ENCODE results near the gene UBE2E3. TPM values are rescaled to one million over a fixed set of nuclear protein-coding genes. Genes with fewer than 3 reads are reported as not detected.

UBE2E3 gene
- total and polyA plus RNA-seq, 4 donors: 21.3 to 51.5 (median 32.0) TPM

GRCh38 chr2:181103659-181104058 is 123.3 kb downstream of the UBE2E3 start:
- H3K4me1 ChIP-seq (ENCODE audit: control insufficient read depth in 4 of 4, insufficient read depth in 4 of 4, low read length in 3 of 4): no peaks in the 10 kb centered on the region
- H3K36me3 ChIP-seq (ENCODE audit: control insufficient read depth in 4 of 4, insufficient read depth in 3 of 4, low read depth in 1 of 4, low read length in 3 of 4): no peaks in the 10 kb centered on the region
- TF ChIP-seq ZBTB33 (IDR thresholded peaks at IDR 0.05): no peak
- TF ChIP-seq FOXA2 (IDR thresholded peaks at IDR 0.05): no peak
- no peak for TF ChIP-seq JUND (IDR thresholded peaks at IDR 0.05)
- TF ChIP-seq MAX (IDR thresholded peaks at IDR 0.05): no peak
- no peak for TF ChIP-seq NR2F2 (IDR thresholded peaks at IDR 0.05)
- TF ChIP-seq HNF4G (IDR thresholded peaks at IDR 0.05): no peak
- TF ChIP-seq EGR1 (IDR thresholded peaks at IDR 0.05; ENCODE audit: low read depth in 2 of 2): no peak
- TF ChIP-seq REST (IDR thresholded peaks at IDR 0.05): no peak
- no peak for TF ChIP-seq CTCF (IDR thresholded peaks at IDR 0.05; ENCODE audit: low read depth, low read length, missing input control)
- no peak for TF ChIP-seq FOXA1 (IDR thresholded peaks at IDR 0.05)
- no peak for TF ChIP-seq RAD21 (IDR thresholded peaks at IDR 0.05)
- no peak for DNase-seq (ENCODE audit: low spot score)
- peaks cover 0 to 4% (median 0%) of the 10 kb centered on the region in 4 donors for H3K27me3 ChIP-seq (ENCODE audit: control insufficient read depth in 4 of 4, insufficient read depth in 4 of 4, low read length in 3 of 4)
- H3K9me3 ChIP-seq (ENCODE audit: control insufficient read depth in 4 of 4, low read length in 3 of 4): no peaks in the 10 kb centered on the region
- no peak overlapping the region for H3K4me3 ChIP-seq (ENCODE audit: low read depth in 1 of 3, low read length in 3 of 3)
- H3K9ac ChIP-seq (ENCODE audit: low read depth in 1 of 2, low read length in 2 of 2): no peak overlapping the region
- no peak overlapping the region for H3K27ac ChIP-seq (ENCODE audit: low read depth in 1 of 2, low read length in 2 of 2)

- Histone ChIP-seq H3K9ac (ENCODE audit: low read depth in 1 of 2, low read length in 2 of 2) (no peak overlapping the region), H3K27ac (ENCODE audit: low read depth in 1 of 2, low read length in 2 of 2) (no peak overlapping the region), H3K9me3 (ENCODE audit: control insufficient read depth in 4 of 4, low read length in 3 of 4) (no peaks in the 10 kb centered on the region), H3K27me3 (ENCODE audit: control insufficient read depth in 4 of 4, insufficient read depth in 4 of 4, low read length in 3 of 4) (peaks cover 0 to 4% (median 0%) of the 10 kb centered on the region in 4 donors), H3K36me3 (ENCODE audit: control insufficient read depth in 4 of 4, insufficient read depth in 3 of 4, low read depth in 1 of 4, low read length in 3 of 4) (no peaks in the 10 kb centered on the region), H3K4me1 (ENCODE audit: control insufficient read depth in 4 of 4, insufficient read depth in 4 of 4, low read length in 3 of 4) (no peaks in the 10 kb centered on the region), H3K4me3 (ENCODE audit: low read depth in 1 of 3, low read length in 3 of 3) (no peak overlapping the region)
- WGBS: 70% methylated on average over 7 of the region's 7 CpGs
- DNase-seq (ENCODE audit: low spot score): no peak
- TF ChIP-seq EGR1 (IDR thresholded peaks at IDR 0.05; ENCODE audit: low read depth in 2 of 2) (no peak), YY1 (IDR thresholded peaks at IDR 0.05) (no peak), MAX (IDR thresholded peaks at IDR 0.05) (no peak), REST (IDR thresholded peaks at IDR 0.05) (no peak), HNF4A (conservative IDR thresholded peaks at IDR 0.05) (no peak), JUND (IDR thresholded peaks at IDR 0.05) (no peak), GABPA (IDR thresholded peaks at IDR 0.05 in 1 of 2, conservative IDR thresholded peaks at IDR 0.05 in 1 of 2) (no peak), FOXA1 (IDR thresholded peaks at IDR 0.05) (no peak), ZBTB33 (IDR thresholded peaks at IDR 0.05) (no peak), TAF1 (conservative IDR thresholded peaks at IDR 0.05) (no peak), NR2F2 (IDR thresholded peaks at IDR 0.05) (no peak), ATF3 (IDR thresholded peaks at IDR 0.05) (no peak)
These were observed 124.2 kb downstream of the UBE2E3 start for GRCh38 chr2:181104512-181105115.

All from liver (tissue), 9 donors.